ENCODE measurements around the gene CIBAR2. TPM values are rescaled to one million over a fixed set of nuclear protein-coding genes. Genes with fewer than 3 reads are reported as not detected.
A peak's percentile ranks its signal among the peaks of the same experiment; 100 is the strongest.

Gene CIBAR2
- total RNA-seq, 1 donor = not detected

GRCh38 chr16:85139881-85140339 lies 27.6 kb upstream of the CIBAR2 start:
- DNase-seq (ENCODE audit: low read depth) = no peak

DNA sequence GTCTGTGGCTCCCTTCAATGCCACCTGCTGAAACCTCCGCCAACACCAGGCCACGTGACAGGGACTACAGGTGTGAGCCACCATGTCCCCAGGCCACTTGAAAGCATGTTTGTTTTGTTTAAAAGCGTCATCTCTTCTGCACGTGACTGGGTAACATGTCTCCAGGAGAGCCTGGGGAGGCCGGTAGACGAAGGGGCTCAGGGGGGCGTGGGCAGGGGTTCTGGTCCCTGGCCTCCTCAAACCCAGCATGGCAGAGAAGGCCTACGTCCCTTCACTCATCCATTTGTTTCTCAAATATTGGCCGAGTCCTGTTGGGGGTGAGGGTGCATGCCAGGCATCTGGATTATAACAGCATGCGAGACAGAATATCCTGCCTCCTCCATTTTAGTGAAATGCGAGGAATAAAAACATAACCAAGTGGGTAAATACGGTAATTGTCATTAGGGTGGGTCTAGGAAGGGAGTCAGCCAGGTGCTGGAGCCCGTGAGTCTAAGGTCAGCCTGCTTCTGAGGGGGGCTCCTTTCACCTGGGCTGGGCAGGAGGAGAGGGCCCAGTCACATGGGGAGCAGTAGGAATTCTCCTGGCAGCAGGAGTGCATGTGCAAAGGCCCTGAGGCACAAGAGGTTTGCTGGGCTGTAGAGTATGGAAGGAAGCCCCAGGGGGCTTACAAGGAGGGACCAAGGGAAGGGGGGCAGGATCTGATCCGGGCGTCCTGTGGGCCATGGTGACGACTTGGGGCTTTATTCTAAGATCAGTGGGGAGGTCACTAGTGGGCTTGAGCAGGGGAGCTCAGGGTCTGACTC lies 26.8 kb upstream of the CIBAR2 start:
- DNase-seq (ENCODE audit: low read depth) = no peak

More at GRCh38 chr16:85139881-85140339, 27.6 kb upstream of the CIBAR2 start:
- H3K4me3 ChIP-seq (ENCODE audit: low read depth, low read length) = no peak overlapping the region
- no peak for TF ChIP-seq CTCF (IDR thresholded peaks at IDR 0.05; ENCODE audit: insufficient read depth, low read length)

GRCh38 chr16:85138073-85138824 lies 26.0 kb upstream of the CIBAR2 start:
- DNase-seq (ENCODE audit: low read depth) = no peak
- TF ChIP-seq CTCF (IDR thresholded peaks at IDR 0.05; ENCODE audit: insufficient read depth, low read length) = no peak
- no peak overlapping the region for H3K4me3 ChIP-seq (ENCODE audit: low read depth, low read length)

More for the DNA sequence above, 26.8 kb upstream of the CIBAR2 start:
- TF ChIP-seq CTCF (IDR thresholded peaks at IDR 0.05; ENCODE audit: insufficient read depth, low read length) = no peak
- H3K4me3 ChIP-seq (ENCODE audit: low read depth, low read length) = no peak overlapping the region

DNA sequence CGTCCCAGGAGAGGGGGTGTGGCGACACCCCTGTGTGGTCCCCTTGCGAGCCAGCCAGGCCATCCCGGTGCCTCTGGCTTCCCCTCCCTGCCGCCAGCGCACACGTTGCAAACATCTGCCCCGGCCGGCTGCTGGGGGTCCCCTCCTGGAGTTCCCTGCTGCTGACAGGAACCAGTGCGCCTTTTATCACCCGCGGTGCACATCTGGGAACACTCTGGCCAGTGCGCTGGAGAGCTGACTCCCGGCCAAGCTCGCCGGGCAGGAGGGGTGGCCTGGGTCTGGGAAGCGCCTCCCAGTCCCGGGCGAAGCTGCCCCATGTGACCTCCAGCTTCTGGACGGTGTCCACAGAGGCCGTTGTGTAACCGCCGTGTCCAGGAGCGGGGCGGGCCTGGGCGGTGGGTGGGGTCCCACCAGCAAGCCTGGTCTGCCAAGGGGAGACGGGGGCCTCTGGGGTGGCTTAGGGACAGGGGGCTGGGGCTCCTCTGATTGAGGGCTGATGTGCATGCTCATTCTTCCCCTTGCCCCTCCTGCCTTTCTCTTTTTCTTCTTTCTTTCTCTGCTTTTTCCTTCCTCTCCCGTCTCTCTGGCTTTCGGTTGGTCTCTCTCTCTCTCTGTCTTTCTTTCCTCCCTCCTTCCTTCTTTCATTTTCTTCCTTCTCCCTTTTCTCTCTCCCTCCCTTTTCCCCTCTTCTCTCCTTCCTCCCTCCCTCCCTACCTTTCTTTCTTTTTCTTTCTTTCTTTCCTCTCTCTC lies 25.2 kb upstream of the CIBAR2 start:
- H3K4me3 ChIP-seq (ENCODE audit: low read depth, low read length) = peak overlapping the region; percentile 45
- DNase-seq (ENCODE audit: low read depth) = peak; percentile 94
- TF ChIP-seq CTCF (IDR thresholded peaks at IDR 0.05; ENCODE audit: insufficient read depth, low read length) = no peak

- peak overlapping the region; percentile 28 for H3K4me3 ChIP-seq (ENCODE audit: low read depth, low read length)
- TF ChIP-seq CTCF (IDR thresholded peaks at IDR 0.05; ENCODE audit: insufficient read depth, low read length) = no peak
- DNase-seq (ENCODE audit: low read depth) = peak; percentile 58
Measured at GRCh38 chr16:85136702-85137322, 24.5 kb upstream of the CIBAR2 start.

DNA sequence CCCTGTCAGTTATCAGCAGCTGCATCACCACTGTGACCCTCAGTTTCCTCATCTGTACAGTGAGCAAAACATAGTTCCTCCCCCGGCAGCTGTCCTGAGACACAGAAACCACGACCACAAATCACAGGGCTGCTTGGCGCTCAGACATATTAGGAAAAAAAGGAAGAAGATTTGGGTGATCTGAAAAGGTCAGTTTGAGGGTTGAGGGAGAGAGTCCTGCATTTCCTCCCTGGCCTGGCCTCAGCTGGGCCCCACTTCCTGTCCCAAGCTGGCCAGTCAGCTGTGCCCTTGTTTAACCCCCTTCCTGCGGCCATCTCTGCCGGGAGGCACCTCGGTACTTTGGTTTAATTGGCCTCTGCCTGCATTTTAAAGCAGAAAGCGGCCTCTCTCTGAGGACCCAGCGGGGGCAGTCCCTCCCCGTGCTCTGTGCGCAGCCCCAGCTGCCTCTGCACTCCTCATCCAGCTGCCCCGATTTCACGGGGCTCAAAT lies 24.0 kb upstream of the CIBAR2 start:
- no peak for DNase-seq (ENCODE audit: low read depth)
- H3K4me3 ChIP-seq (ENCODE audit: low read depth, low read length) = no peak overlapping the region

More for the DNA sequence above, 24.0 kb upstream of the CIBAR2 start:
- TF ChIP-seq CTCF (IDR thresholded peaks at IDR 0.05; ENCODE audit: insufficient read depth, low read length) = no peak
